ENCODE results near the gene RHD.
"Not testable (repeated sequence)": the region's sequence is repeated elsewhere in the genome, so short reads cannot be mapped to it uniquely, and the experiment has no call there.

RHD gene

DNA sequence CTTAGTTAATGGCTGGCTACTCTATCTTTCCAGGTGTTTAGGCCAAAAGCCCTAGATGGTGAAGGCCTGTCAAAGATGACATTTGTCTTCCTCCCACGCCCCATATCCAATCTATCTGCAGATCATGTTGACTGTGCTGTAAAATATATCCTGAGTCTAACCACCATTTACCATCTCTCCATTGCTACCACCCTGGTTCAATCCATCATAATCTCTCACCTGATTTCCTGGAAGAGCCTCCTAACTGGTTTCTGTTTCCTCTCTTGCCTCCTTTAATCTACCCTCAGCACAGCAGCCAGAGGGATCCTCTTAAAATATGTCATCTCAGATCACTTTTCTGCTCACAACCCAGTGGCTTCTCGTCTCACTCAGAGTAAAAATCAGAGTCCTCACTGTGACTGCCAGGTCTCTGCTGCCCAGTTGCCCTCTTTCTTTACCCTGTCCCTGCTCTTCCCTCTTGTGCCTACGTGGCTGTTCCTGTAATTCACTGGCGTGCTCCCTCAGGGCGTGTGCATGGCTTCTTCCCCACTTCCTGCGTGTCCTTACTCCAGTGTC lies 83.6 kb downstream of the RHD start:
- DNase-seq (ENCODE audit: low read depth in 2 of 2), result no peak

DNA sequence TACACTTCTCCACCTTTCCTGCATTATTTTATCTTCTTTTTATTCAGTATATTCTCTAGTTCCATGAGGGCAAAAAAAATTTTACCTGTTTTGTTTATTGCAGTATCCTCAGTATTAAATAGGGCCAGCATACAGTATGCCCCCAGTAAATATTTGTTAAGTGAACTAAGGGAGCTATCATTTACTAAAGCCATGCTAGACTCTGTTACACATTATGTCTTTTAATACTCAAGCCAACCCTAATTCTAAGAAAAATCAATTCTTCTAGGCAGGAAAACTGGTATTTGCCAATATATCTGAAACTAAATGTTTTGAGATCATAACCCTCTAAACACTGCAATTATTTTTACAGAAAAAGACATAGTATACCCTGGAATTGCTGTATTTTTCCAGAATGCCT lies 84.1 kb downstream of the RHD start:
- no peak for DNase-seq (ENCODE audit: low read depth in 2 of 2)

DNA sequence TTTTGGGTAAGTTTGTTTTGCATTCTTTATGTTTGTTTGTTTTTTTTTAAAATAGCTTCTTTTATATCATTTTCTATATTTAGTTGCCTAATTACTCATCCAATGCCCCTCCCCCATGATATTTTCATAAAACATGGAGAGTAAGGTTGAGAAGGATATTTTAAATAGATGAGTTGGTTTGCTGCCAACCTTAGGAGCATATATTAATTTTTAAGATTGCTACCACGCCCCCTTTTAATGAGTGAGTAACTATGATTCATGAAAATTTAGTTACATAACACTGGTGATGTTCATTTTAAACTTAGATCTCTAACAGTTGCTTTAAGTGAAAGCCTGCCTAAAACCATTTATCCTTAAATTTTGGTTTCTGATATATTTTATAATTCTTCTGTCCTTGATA lies 84.5 kb downstream of the RHD start:
- no peak for DNase-seq (ENCODE audit: low read depth in 2 of 2)

DNA sequence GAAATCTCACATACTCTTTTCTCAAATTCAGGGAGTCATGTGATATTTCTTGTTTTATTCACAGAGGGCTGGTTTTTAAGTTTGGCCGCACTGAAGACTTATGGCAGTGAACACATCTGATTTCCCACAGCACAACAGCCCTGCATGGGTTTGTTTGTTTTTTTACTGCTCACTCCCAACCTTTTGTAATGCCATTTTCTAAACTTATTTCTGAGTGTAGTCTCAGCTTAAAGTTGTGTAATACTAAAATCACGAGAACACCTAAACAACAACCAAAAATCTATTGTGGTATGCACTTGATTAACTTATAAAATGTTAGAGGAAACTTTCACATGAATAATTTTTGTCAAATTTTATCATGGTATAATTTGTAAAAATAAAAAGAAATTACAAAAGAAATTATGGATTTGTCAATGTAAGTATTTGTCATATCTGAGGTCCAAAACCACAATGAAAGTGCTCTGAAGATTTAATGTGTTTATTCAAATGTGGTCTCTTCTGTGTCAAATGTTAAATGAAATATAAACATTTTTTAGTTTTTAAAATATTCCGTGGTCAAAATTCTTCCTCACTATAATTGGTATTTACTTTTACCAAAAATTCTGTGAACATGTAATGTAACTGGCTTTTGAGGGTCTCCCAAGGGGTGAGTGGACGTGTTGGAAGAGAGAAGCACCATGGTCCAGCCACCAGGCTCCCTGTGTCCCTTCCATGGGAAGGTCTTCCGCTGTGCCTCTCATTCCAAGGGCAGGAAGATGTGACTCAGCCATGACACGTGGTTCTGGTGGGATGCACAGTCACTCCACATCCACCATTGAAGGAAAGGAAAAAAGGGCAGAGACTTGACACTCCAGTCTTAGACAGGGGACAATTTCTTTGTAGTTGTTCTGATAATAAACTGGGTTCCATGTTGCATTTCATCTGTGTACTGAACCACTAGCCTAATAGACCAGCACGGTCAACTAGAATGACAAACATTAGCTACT lies 88.6 kb downstream of the RHD start:
- no peak for DNase-seq (ENCODE audit: low read depth in 2 of 2)

DNA sequence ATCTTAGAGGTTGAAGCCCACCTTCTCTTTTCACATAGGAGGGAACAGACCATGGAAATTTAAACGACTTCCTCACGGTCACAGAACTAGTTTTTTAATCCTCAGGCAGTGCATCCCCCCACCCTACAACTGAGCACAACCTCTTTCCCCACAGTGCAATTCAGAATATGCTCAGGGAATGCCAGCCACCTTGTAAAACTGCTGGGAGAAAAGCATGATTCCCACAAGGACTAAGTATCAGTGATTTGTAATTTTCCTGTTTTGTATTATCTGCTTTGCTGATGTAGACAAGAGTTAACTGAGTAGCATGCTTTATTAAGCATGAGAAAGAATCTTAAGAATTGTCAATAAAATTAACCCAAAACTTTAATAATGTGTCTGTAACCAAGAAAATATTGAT lies 89.6 kb downstream of the RHD start:
- no peak for DNase-seq (ENCODE audit: low read depth in 2 of 2)

DNA sequence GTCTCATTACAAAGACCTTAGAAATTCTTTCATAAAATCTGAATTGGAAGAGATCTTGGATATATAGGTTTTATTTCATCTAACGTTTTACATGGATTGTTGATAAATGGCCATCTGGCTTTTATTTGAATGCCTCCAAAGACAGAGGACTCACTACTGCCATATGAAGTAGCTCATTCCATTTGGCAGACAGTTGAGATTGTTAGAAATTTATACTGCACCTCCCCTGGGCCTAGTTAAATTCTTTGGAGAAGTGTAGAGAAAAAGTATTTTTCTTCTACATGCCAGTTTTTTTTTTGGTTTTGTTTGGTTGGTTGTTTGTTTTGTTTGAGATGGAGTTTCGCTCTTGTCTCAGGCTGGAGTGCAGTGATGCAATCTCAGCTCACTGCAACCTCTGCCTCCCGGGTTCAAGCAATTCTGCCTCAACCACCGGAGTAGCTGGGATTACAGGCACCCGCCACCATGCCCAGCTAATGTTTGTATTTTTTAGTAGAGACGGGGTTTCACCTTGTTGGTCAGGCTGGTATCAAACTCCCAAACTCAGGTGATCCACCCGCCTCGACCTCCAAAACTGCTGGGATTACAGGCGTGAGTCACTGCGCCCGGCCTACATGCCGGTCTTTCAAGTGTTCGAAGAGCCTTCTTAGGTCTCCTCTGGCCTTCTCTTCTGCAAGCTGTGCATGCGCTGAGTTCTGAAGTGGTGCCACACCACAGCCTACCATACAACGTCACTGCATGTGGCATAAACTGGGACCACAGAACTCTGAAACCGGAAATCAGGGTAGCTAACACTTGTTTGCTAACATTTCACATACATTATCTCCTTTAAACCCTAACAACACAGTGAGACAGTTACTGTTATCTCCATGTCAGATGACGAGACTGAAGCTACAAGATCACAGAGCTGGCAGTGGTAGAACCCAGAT lies 90.6 kb downstream of the RHD start:
- not testable (repeated sequence) for DNase-seq (ENCODE audit: low read depth in 2 of 2)

DNA sequence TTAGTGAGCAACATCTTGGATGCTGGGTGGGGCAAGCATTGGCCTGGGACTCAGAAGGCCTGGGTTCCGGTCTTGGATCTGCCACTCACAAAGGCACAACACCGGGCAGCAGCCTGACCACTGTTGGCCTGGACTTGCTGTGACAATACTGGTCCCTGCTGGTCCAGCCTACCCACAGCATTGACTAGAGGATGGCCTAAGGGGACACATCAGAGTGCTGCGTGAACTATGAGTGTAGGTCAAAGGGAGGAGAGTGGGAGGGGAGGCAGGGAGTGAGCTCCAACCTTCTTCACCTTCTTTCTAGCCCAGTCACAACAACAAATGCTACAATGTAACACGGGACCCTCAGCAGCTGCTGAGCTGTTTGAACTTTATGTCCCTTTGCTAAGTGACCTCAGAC lies 96.9 kb downstream of the RHD start:
- no peak for DNase-seq (ENCODE audit: low read depth in 2 of 2)

DNA sequence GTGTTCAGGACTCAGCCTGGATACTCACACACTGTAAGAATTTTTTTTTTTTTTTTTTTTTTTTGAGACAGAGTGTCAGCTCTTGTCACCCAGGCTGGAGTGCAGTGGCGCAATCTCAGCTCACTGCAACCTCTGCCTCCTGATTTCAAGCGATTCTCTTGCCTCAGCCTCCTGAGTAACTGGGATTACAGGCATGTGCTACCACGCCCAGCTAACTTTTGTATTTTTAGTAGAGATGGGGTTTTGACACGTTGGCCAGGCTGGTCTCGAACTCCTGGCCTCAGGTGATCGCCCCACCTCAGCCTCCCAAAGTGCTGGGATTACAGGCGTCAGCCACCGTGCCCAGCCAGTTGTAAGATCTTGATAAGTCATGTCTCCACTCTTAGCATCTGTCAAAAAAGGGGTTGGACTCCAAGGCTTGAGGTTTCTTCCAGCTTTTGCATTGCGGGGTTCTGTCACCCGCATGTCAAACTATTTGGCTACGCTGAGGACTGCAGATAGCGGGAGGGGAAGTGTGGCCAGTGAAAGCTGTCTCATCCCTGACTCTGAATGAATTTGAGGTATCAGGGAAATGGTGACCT lies 97.5 kb downstream of the RHD start:
- DNase-seq (ENCODE audit: low read depth in 2 of 2), result not testable (repeated sequence)

DNA sequence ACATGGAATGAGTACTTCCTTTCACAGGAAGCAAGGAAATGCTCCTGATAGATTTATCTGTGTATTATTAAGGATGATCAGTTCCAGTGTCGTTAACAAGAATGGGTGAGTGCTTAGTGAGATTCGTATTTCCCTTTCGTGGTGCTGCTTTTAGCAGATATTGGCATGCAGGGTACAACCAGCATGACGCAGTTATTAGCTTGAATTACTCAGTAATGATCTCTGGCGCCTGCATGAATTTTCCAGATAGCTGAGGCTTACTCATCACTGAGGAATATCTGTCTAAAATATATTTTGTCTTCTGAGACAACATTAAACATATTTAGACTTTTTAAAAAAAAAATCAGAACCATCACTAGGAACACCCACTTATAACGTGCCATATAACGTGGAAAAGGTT lies 99.4 kb downstream of the RHD start:
- DNase-seq (ENCODE audit: low read depth in 2 of 2), result not testable (repeated sequence)

DNA sequence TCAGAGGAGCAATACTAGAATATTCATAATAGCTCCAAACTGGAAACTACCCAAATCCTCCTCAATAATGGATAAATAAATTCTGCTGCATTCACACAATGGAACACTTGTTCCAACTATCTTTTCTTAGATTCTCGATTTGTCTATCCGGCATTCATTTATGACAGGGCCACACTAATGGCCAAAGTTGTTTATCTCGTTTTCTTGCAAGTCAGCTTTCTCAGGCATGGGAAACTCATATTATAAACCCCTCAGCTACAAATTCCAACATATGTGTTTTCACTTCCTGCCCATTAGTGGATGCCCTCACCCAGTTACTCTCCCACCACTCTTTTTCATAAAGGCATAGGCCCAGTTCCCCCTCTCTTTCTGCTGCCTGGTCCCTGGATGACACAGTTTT lies 106.1 kb downstream of the RHD start:
- not testable (repeated sequence) for DNase-seq (ENCODE audit: low read depth in 2 of 2)

All from stimulated activated CD4-positive, alpha-beta T cell treated with anti-CD3 and anti-CD28 coated beads, Interleukin-15, amount 100 ng/mL, for 48 hours (primary cell).